Thyroid gland (tissue), 4 donors: ENCODE measurements around the gene ARMC3.

Source experiments
- CTCF ChIP-seq, 6 experiments: fragments of 200-600 bp in 3 of 6; fragments of 450-650 bp in 3 of 6; sonication (generic) in 3 of 6; IDR thresholded peaks; one replicate each; pipeline ENCODE4 v1.5.1; 2016 to 2019; ENCODE audit warnings: antibody characterized with exemption in 6 of 6, mild to moderate bottlenecking in 2 of 6, inconsistent platforms in 1 of 6, moderate library complexity in 1 of 6
- POLR2A ChIP-seq, 2 donors: fragments of 450-650 bp; IDR thresholded peaks; one replicate each; pipeline ENCODE4 v1.6.1; 2017; ENCODE audit warnings: antibody characterized with exemption in 2 of 2, mild to moderate bottlenecking in 2 of 2, moderate library complexity in 1 of 2

GRCh38 chr10:23073527-23073926 lies 145.7 kb downstream of the ARMC3 start:
- no peak for TF ChIP-seq CTCF (IDR thresholded peaks at IDR 0.05)
- no peak for TF ChIP-seq POLR2A (IDR thresholded peaks at IDR 0.05)
